IPS DF 6.9 (cell line): Measurements from ENCODE around the gene ZNF714.

Experiments
- DNase-seq: peaks from one replicate; pipeline ENCODE4 v3.0.0-alpha.2; 2013; ENCODE audit warnings: low read depth, low spot score
- H3K27ac ChIP-seq: one replicate; pipeline ENCODE4 v1.5.1; 2013; ENCODE audit warnings: low read length, control low read depth
- H3K27me3 ChIP-seq: 2 replicates; pipeline ENCODE4 v1.6.1; 2013; ENCODE audit warnings: mild to moderate bottlenecking, low read length; ENCODE audit not compliant: control insufficient read depth, insufficient read depth
- H3K36me3 ChIP-seq: 2 replicates; pipeline ENCODE4 v1.6.1; 2013; ENCODE audit warnings: low read length; ENCODE audit not compliant: control insufficient read depth, insufficient read depth
- H3K4me1 ChIP-seq: 2 replicates; pipeline ENCODE4 v1.6.1; 2013; ENCODE audit warnings: low read length; ENCODE audit not compliant: control insufficient read depth, insufficient read depth
- H3K4me3 ChIP-seq: 2 replicates; pipeline ENCODE4 v1.5.1; 2013; ENCODE audit warnings: mild to moderate bottlenecking, low read length
- H3K9me3 ChIP-seq: 2 replicates; pipeline ENCODE4 v1.6.1; 2013; ENCODE audit warnings: low read length, inconsistent platforms; ENCODE audit not compliant: control insufficient read depth, insufficient read depth
- WGBS: extraction: QIAGEN DNeasy Blood & Tissue Kit; methylation state at CpG from one replicate; pipeline ENCODE4 v1.1.7; 2013; ENCODE audit warnings: mixed read lengths, missing lambda C conversion rate; ENCODE audit not compliant: insufficient read length, insufficient coverage; 5-methylcytosine and 5-hydroxymethylcytosine counted together

ZNF714 gene

DNA sequence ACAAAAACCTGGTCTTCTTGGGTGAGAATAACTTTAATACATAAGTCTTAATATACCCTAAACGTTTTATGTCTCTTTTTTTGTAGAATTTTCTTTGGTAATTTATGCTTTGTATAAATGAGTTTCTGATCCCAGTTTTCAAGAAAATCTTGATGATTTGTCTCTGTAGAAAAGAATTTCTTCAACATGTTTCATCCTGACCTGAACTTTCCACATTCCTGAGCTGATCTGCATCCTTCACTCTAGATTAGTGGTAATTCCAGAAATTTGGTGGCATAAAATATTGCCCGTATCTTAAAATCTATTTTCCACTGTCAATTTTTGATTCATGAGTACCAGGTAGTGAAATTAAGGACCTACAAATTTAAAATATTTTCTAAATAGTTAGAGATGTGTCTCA is 16.3 kb downstream of the ZNF714 start:
- Histone ChIP-seq H3K36me3 (no peaks in the 10 kb centered on the region), H3K27me3 (no peaks in the 10 kb centered on the region), H3K4me3 (no peak overlapping the region), H3K9me3 (no peaks in the 10 kb centered on the region), H3K27ac (no peak overlapping the region), H3K4me1 (no peaks in the 10 kb centered on the region)
- WGBS: no CpG with 5 or more reads among the region's 2 CpGs
- no peak for DNase-seq

DNA sequence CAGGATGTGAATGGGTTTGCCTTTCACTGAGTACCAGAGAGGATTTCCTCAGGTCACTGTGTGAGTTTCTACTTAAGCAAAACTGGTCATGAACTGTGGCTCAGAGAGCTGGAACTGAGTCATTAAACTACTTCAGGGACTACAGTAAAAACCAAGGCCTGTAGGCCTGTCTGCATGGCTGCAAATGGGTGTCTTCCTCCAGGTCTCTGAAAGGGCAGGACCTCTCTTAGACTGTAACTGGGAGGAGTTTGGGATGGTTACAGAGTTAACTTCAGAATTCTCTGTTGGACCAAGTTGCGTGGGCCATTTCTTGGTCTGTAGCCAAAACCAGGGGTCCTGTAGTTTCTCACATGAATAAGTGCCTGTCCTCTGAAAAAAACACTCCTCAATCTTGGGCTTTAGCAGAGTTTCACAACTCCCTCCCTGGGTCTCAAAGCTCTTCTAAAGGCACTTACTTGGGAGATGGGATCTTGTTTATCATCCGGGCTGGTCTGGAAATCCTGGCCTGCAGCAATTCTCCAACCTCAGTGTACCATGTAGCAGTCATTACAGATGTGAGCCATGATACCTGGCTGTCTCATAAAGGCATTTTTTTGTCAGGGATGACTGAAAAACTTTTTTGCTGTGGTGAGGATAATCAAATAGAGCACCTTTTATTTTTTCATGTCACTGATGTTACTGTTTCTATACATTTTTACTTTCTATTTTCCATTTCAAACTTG is 19.7 kb downstream of the ZNF714 start:
- Histone ChIP-seq H3K36me3 (no peaks in the 10 kb centered on the region), H3K4me3 (no peak overlapping the region), H3K27ac (no peak overlapping the region), H3K9me3 (no peaks in the 10 kb centered on the region), H3K27me3 (no peaks in the 10 kb centered on the region), H3K4me1 (no peaks in the 10 kb centered on the region; the same call in 1 of the 2 replicates)
- DNase-seq: no peak
- no CpG with 5 or more reads among the region's 2 CpGs for WGBS

DNA sequence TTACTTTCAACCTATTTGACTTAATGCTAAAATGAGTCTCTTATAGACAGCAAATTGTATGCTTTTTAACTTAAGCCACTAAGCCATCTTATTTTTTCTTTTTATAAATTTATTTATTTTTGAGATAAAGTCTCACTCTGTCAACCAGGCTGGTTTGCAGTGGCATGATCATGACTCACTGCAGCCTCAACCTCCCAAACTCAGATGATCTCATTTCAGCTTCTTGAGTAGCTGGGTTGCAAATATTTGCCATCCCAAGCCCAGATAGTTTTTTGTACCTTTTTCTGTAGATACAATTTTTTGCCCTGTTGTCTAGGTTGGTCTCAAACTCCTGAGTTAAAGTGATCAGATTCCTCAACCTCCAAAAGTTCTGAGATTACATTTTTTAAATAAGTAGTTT is 27.1 kb downstream of the ZNF714 start:
- peaks cover 3% of the 10 kb centered on the region; the same call in 1 of the 2 replicates for H3K36me3 ChIP-seq
- no peak for DNase-seq
- H3K4me3 ChIP-seq: no peak overlapping the region
- no peak overlapping the region for H3K27ac ChIP-seq
- no peaks in the 10 kb centered on the region for H3K27me3 ChIP-seq
- no peaks in the 10 kb centered on the region for H3K9me3 ChIP-seq
- H3K4me1 ChIP-seq: no peaks in the 10 kb centered on the region; the same call in 1 of the 2 replicates

DNA sequence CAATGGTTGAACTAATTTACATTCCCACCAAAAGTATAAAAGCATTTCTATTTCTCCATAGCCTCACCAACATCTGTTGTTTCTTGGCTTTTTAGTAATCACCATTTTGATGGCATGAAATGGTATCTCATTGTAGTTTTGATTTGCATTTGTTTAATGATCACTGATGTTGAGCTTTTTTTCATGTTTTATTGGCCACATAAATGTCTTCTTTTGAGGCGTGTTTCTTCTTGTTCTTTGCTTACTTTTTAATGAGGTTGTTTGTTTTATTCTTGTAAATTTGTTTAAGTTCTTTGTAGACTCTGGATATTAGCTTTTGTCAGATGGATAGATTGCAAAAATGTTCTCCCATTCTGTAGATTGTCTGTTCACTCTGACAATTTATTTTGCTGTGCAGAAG is 28.2 kb downstream of the ZNF714 start:
- Histone ChIP-seq H3K27me3 (no peaks in the 10 kb centered on the region), H3K4me1 (no peaks in the 10 kb centered on the region), H3K4me3 (no peak overlapping the region), H3K9me3 (no peaks in the 10 kb centered on the region), H3K27ac (no peak overlapping the region), H3K36me3 (peaks cover 3% of the 10 kb centered on the region; the same call in 1 of the 2 replicates)
- DNase-seq: no peak
- no CpG with 5 or more reads among the region's 1 CpG for WGBS

DNA sequence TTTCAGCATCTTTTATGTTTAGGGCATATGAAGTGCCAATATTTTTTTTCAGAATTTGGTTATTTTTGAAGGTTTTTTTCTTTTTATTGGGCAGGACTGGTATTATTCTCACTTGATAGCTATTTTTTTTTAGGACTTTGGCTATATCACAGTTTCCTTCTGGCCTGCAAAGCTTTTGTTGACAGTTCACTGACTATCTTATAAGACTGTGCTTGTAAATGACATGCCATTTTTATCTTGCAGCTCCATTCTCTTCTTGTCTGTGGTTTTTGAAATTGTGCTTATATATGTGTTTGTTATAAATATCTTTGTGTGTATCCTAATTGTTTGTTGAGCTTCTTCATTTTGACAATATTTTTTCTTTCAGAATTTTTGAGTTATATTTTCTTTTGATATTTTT is 33.4 kb downstream of the ZNF714 start:
- H3K4me1 ChIP-seq: no peaks in the 10 kb centered on the region
- no peaks in the 10 kb centered on the region for H3K36me3 ChIP-seq
- no peak for DNase-seq
- H3K27me3 ChIP-seq: no peaks in the 10 kb centered on the region
- no peaks in the 10 kb centered on the region for H3K9me3 ChIP-seq
- no peak overlapping the region for H3K4me3 ChIP-seq
- no peak overlapping the region for H3K27ac ChIP-seq

DNA sequence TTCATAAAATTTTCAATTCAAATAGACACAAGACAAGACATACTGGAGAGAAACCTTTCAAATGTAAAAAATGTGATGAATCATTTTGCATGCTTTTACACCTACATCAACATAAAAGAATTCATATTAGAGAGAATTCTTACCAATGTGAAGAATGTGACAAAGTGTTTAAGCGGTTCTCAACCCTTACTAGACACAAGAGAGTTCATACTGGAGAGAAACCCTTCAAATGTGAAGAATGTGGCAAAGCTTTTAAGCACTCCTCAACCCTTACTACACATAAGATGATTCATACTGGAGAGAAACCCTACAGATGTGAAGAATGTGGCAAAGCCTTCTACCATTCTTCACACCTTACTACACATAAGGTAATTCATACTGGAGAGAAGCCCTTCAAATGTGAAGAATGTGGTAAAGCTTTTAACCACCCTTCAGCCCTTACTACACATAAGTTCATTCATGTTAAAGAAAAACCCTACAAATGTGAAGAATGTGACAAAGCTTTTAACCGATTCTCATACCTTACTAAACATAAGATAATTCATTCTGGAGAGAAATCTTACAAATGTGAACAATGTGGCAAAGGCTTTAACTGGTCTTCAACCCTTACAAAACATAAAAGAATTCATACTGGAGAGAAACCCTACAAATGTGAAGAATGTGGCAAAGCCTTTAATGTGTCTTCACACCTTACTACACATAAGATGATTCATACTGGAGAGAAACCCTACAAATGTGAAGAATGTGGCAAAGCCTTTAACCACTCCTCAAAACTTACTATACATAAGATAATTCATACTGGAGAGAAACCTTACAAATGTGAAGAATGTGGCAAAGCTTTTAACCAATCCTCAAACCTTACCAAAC is 35.3 kb downstream of the ZNF714 start:
- Histone ChIP-seq H3K27ac (no peak overlapping the region), H3K4me3 (no peak overlapping the region), H3K9me3 (no peaks in the 10 kb centered on the region), H3K36me3 (no peaks in the 10 kb centered on the region), H3K27me3 (no peaks in the 10 kb centered on the region), H3K4me1 (no peaks in the 10 kb centered on the region)
- no CpG with 5 or more reads among the region's 2 CpGs for WGBS
- no peak for DNase-seq

DNA sequence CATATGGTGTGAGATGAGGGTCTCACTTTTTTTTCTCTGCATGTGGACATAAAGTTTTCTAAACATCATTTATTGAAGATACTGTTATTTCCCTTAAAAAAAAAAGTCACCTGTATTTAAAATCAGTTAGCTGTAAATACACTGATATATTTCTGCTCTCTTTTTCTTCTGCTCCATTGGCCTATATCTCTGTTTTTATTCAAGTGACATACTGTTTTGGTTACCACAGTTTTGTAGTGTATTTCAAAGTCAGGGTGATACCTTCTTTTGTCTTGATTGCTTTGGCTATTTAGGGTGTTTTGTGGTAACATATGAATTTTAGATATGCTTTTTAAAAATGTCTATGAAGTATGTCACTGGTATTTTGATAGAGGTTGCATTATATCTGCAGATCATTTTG is 44.1 kb downstream of the ZNF714 start:
- no peak overlapping the region for H3K4me3 ChIP-seq
- no peak overlapping the region for H3K27ac ChIP-seq
- no peaks in the 10 kb centered on the region for H3K36me3 ChIP-seq
- H3K27me3 ChIP-seq: no peaks in the 10 kb centered on the region
- no peaks in the 10 kb centered on the region for H3K4me1 ChIP-seq
- DNase-seq: no peak
- H3K9me3 ChIP-seq: no peaks in the 10 kb centered on the region

DNA sequence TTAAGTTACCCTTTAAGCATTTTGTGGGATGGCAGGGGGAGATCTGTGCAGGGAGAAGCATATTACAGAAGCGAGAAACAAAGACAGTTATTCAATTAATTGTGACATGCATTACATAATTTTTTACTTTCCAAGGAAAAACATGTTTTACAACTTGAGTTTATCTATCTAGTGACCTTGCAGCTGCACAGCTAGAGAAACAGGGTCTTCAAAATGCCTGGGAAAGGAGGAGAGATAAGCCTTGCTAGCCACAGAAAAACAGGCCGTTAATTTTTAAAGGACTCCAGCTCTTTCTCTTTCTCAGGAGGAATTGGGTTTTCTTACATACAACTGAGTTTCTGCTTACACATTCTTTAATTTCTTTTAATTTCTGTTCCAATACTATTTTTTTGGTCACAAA is 45.0 kb downstream of the ZNF714 start:
- WGBS: no CpG with 5 or more reads among the region's 2 CpGs

DNA sequence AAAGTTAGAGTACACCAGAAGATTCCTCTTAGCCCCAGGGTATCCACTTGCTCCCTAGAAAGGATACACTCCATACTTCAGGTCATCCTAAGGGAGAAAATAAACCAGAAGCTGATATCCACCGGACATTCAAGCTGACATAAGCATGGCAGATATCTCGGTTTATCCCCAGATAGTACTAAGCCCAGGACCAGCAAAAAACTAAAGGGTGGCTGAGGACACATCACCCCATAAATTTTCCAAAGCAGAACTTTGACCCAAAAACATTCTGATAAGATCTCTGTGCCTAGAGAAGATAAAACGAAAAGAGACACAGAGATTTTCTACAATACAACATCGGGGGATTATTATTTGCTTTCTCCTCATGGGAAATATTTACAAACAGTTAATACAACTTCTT is 45.9 kb downstream of the ZNF714 start:
- H3K4me1 ChIP-seq: no peaks in the 10 kb centered on the region
- no peaks in the 10 kb centered on the region for H3K36me3 ChIP-seq
- H3K9me3 ChIP-seq: no peaks in the 10 kb centered on the region
- H3K27ac ChIP-seq: no peak overlapping the region
- H3K27me3 ChIP-seq: no peaks in the 10 kb centered on the region
- no CpG with 5 or more reads among the region's 4 CpGs for WGBS
- no peak overlapping the region for H3K4me3 ChIP-seq
- DNase-seq: no peak

More for the DNA sequence above, 45.0 kb downstream of the ZNF714 start:
- DNase-seq: no peak
- no peaks in the 10 kb centered on the region for H3K36me3 ChIP-seq
- no peak overlapping the region for H3K4me3 ChIP-seq
- no peaks in the 10 kb centered on the region for H3K4me1 ChIP-seq
- H3K27ac ChIP-seq: no peak overlapping the region
- no peaks in the 10 kb centered on the region for H3K27me3 ChIP-seq
- H3K9me3 ChIP-seq: no peaks in the 10 kb centered on the region

DNA sequence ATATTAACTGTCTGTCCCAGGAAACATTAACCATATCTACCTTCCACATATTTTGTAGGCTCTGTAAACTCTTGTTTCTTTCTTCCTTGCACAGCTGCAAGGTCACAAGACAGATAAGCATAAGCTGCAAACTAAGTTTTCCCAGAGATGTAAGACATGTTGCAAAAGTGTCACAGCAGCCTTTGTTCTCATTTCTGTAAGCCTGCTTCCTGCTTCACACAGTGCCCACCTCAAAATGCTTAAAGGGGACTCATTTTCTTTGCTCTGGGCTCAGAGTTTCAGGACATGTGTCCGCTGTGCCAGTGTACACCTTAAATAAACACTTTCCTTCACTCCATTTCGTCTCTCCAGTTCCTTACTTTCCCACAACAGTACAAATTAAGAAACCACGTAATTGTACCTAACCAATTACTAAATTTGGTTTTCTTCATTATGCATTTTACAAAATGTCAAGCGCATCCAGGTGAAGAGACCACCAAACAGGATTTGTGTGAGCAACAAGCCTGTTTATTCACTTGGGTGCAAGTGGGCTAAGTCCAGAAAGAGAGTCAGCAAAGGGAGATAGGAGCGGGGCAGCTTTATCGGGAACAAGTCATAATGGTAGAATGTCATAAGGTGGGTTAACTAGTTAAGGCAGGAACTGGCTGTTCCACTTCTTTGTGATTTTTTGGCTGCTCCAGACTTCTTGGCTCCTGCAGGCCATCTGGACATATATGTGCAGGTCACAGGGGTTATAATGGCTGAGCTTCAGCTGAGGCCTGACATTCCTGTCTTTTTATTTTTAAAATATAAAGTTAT is 47.1 kb downstream of the ZNF714 start:
- H3K36me3 ChIP-seq: no peaks in the 10 kb centered on the region
- H3K4me3 ChIP-seq: no peak overlapping the region
- H3K9me3 ChIP-seq: no peaks in the 10 kb centered on the region
- H3K27ac ChIP-seq: no peak overlapping the region
- H3K27me3 ChIP-seq: no peaks in the 10 kb centered on the region
- H3K4me1 ChIP-seq: no peaks in the 10 kb centered on the region
- no peak for DNase-seq
- 100% methylated on average over 2 of the region's 6 CpGs for WGBS
